GM21526 (cell line): ENCODE results near the gene F3.

ENCODE experiments used
- ATAC-seq: cut with Tn5 transposase; IDR thresholded peaks from one replicate; pipeline ENCODE4 v1.9.1; 2021; ENCODE audit warnings: moderate library complexity; ENCODE audit not compliant: unreplicated experiment, low FRiP score

Gene F3

DNA sequence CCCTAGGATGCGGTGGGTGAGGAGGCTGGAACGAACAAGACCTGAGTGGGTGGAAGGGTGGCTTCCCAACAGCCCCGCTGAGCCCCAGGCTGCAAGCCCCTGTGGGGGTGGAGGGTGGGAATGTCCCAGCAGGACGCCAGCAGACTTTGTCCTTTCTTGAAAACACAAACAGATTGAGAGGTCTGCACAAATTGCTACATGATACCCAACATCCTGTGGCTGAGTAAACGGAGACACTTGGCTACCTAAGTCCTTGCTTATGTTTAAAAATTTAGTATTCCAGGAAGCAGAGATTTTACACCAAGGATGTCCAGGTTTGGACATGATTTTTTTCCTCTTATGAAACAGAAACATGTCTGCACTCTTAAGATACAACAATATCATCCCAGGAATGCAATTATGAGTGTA lies 11.8 kb upstream of the F3 start:
- ATAC-seq, result no peak

DNA sequence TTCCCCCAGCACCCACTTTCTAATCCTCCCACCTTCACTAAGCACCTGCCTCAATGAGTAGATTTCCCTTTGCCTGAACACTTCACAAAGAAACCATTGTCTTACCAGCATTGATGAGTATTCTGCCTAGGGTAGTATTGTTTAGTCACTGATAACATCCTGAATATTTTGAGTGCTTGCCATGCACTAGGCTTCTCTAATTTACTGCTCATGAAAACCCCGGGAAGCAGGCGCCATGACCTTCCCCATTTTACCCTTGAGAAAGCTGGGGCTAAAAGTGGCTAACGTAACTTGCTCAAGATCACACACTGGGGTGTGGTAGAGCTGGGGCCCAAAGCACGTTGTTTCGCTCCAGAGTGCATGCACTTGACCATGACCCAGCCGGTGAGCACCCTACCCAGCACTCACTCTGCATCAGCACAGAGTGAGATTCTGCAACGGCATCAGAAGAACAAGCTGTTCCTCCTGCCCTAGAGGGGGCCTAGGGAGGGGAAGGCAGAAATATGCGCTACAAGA lies 10.6 kb upstream of the F3 start:
- ATAC-seq, result no peak

DNA sequence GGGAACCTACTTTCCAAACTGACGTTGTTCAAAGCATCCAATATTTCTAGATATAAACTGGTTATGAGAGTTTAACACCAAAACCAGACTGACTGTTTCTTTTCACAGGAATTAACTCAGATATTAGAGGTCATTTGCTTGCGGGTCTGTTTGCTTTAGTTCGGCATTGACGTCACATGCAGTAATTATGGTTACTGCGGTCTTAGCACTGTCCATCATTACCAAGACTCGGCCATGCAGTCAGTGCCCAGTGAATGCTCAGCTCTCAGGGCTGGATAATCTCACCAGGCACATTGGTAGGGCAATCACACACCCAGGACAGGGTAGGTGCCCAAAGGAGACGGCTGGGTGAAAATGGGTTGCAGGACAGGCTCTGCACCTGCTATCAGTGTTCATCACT lies 9.9 kb upstream of the F3 start:
- no peak for ATAC-seq

DNA sequence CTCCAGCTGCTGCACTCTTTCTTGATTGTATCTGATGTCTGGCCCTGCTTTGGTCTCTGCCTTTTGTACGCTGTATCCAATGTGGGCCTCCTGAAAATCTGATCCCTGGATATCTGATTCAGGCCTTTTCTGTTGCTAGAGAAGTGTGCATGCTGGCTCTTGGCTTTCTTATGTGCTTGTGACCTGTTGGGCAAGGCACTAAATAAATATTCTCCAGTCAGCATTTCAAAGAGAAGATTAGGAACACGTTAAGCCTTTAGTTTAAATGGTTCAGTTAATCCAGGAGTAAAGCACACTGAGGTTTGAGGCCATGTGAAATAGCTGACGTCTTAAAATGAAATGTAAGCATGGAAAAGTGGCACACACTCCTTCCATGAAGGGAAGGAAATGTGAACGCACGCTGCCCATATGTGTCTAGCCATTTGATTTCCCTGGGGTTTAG lies 9.3 kb upstream of the F3 start:
- ATAC-seq, result no peak

DNA sequence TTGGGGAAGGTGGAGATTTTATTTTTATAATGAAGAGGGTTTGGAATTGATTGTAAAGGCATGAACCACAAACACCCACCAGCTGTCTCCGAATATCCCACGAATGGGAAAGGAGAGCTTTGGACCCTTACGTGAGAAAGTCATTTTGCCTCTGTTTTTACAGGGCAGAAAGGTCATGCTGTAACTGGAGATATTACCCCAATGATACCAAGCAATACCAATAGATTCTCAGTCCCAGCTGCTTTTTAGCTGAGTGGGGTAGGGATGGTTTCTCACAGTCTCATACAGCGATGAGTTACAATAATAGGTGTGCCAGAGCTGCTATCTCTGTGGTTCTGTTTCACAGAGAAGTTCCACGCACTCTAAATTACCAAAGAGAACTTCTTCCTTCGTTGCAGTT lies 8.8 kb upstream of the F3 start:
- ATAC-seq, result no peak

DNA sequence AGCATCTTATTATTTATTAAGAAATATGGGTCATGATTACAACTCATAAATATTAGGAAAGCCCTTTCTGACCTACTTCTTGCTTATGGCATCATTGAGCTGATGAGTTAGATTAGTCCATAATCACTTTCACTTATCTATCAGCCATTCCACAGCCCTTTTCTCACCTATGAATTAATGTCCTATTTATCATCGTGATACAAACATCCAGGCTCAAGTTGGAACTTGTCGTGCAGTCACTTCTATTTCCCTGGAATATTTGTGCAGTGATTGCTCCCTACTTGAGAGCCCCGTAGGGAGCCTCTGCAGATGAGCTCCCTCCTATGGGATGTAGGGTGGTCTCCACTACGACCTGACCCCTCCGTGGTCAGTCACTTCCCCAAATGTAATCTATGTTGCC lies 8.1 kb upstream of the F3 start:
- ATAC-seq, result no peak

DNA sequence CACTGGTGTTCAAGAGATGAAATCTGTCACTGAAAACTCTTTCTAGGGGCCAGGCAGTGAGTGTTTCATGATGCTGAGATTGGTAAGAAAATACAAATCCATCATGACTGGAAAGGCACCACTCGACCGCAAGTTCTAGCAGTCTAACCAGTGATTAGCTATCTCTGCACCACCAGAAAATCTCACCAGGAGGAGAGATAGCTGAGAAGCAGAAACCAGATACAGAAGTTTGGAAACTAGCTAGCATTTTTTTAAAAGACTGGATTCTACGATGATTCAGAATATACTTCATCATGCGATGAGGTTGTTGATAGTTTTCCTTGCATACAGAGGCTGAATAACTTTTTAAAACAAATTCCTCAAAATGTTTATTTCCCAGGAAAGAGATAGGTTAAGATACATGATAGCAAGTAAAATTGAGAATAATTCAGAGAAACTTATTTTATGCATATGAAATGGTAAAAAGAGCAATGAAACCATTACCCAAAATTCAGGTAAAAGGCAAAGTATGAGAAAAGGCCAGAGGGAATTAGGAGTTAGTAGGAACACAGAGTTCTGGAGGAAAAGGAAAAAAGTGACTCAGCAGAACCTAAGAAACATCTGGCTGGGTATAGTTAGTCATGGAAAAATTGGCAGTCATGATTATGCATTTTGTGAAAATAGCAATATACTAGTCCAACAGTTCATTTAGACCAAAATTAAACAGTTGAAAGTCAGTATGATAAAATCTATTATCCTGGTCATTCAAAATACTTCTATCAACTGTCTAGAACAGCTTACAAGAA lies 3.3 kb upstream of the F3 start:
- ATAC-seq, result no peak

DNA sequence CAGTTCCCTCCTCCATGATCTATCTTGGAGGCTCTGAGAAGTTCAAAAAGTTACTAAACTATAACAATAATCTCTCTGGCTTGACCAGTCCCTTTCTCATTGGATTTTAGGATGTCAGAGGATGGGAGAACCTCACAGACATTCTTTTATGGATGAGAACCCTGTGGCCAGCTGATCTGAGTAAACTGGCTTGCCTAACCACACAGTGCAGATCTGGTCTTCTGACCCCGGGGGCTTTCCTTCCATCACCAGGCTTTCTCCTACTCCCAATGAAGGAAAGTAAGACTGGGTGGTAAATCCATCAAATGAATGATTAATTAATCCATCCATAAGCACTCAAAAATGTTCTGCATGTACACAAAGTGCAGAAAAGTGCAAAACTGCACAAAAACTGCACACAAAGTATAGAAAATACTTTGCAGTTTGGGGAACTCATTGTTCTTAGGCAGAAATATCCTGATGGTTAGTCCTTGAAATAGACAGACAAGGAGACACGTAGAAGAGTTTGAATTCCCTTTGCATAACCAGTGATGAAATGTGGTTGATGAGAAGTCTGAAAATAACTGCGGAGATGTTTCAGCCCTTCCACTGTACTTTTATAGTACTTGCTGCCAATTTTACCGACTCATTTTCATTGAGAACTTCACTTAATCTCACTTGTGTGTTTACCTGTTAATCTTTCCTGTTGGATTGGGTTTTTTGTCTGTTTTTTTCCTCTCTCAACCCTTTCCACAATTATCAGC lies 2.5 kb upstream of the F3 start:
- no peak for ATAC-seq

DNA sequence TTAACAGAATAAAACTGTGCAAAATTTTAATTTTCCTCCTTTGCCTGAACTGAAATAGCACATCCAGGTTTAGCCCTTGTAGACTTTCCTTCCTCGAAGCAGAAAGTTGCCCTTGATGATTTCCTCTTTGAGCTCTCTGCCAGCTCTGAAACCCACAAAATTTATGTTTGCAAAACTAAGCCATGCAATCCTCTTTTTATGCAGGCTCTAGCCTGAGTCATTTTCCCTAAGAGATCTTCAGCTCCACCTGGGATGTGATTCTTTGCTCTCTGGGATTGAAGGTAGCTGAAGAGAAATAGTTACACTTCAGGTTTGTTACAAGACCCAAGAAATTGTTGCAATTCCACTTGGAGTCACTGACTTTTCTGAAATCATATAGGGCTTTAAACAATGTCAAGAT lies 1.4 kb upstream of the F3 start:
- ATAC-seq, result no peak

DNA sequence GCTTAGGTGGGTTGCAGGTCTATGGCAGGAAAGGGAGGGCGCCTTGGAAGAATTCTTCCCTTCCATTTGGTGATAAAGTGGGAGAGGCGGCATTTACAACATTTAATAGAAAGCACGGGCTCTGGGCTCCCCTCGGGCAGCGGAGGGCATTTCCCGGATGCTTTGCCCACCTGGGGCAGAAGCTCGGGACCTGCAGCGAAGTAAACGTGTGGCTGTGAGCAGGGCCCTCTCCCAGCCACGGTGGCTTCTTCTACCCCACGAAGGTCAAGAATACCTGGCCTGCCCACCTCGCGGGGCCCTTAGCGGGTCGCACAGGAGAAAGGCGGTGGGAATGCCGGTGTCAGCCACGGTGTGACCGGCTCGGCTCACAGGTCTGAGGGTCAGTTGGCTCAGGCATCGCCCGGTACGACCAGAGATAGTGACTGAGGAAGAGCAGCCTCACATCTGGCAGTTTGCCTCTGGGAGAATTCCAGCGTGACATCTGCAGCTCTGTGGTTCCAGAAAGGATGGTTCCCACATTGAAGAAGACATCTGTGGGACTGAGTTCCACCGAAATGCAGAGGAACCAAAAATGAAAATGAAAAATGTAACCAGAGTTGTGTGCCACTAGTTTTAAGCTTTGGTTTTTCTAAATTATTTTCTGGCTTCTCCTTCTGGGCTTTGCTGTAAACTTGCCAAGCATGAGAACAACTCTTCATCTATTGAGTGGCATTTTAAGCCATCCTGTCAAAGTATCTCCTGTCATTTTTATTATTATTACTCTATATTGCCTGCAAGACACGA lies 720 bp upstream of the F3 start:
- ATAC-seq, result peak; percentile 26

DNA sequence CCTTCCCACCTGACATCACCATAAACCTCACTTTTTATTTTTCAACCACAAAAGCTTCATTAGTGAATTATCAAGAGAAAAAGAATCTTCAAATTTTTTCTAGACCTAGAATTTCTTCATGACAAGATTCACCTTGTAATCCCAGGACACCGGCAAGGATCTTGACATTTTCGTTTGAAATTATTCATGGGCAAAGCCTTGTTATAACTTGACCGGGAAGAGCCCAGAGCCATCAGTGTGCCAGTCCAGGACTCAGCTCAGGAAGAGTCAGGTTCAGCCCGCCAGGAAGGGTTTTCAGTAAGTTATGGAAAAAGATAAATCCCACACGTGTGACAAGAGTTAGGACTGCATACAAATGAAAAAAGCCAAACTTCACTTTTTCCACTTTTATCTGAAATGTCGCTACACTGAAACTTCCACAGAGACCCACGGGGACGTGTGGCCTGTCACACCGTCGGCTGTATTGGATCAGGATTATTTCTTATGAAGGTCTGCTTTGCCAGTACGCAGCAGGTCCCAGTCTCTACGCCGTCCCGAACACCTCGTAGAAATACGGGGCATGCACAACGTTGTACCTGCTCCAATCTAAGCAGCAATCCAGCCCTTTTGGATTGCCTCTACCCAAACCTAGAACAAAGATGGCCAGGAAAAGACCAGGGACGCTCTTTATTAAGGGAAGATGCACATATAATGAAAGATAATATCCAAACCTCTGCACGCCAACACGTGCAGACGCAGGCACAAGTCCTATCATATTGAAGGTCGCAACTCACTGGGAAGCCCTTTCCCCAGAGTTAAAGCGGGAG lies 916 bp downstream of the F3 start:
- ATAC-seq, result no peak

DNA sequence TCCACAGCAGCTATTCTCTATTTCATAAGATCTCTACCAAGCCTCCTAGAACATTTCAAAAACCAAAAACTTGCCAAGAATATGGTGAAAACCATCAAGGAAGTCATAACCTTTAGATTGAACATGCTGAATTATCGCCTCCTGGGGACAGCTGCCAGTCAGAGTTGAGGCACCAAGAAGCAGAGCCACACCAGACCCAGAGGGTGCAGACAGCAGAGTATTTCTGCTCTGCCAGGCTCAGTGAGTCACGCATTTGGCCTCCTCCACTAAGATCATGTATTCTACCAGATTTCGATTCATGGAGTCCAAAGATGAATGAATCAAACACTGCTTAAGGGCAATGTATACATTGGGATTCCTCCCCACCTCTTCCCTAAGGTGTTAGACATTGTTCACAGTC lies 2.1 kb downstream of the F3 start:
- ATAC-seq, result no peak

DNA sequence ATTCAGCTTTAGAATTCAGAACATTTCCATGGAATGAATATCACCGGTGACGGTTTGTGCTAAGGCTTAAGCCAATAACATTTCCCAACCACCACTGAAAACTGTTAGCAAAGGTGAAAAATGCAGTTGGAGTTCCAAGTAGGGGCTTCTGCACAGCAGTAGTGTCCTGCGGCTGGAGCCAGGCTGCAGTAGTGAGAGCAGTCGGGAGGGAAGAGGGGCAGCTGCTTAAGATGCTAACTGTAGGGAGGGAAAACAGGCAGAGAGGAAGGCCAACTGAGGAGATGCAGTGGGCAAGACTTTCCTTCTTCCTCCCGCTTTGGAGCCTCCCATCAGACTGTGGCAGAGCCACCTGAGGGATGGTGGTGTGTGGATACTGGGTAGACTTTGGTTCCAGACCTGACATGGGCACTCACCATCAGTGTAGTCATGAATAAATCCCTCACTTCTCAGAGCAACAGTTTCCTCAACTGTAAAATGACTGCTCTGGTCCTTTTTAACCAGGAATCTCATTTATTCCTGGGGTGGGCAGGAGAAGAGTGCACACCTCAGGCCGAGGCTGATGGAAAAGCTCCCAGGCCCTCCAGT lies 3.2 kb downstream of the F3 start:
- ATAC-seq, result no peak

DNA sequence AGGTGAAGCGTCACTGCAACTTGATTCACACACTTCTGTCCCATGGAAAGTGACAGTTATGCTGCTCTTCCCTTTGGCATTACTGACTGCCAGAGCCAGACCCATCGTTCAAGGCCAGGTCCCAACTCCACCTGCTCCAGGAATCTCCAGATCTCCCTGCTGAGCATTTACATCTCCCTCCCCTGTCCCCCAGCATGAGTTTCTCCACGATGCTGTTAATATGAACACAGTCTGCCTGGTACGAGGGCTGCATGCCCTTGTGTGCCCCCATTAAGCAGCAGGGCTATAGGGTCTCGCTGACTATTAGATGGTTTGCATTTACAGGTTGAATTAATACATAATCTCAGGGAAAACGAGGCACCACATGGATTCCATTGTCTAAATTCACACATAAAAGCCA lies 4.3 kb downstream of the F3 start:
- ATAC-seq, result no peak

DNA sequence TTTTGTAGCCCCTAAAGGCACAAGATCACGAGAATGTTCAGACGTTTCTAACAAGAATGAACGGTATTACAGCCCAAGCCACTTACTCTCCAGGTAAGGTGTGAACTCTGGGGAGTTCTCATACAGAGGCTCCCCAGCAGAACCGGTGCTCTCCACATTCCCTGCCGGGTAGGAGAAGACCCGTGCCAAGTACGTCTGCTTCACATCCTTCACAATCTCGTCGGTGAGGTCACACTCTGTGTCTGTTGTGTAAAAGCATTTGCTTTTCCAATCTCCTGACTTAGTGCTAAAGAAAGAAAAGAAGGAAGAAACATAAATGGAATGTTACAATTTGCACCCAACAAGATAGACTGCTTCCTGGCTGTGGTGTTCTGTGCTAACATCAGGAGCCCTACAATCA lies 5.7 kb downstream of the F3 start:
- no peak for ATAC-seq

DNA sequence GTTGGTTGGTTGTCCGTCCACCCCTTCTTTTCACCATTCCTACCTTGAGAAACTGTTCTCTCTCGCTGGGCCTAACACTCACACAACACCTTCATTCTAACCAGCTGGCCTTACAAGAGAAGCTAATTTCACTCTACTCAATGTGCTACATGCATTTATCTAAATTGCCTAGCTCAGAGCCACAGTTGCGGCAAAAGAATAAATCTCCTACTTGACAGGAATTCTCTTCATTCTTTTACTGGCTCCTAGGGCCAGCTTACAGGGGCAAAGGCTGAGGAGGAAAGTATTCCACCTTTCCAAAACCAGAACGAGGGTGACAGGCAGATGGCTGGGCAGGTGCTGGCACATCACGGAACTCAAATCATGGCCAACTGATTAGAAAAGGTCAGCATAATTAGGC lies 6.5 kb downstream of the F3 start:
- no peak for ATAC-seq

DNA sequence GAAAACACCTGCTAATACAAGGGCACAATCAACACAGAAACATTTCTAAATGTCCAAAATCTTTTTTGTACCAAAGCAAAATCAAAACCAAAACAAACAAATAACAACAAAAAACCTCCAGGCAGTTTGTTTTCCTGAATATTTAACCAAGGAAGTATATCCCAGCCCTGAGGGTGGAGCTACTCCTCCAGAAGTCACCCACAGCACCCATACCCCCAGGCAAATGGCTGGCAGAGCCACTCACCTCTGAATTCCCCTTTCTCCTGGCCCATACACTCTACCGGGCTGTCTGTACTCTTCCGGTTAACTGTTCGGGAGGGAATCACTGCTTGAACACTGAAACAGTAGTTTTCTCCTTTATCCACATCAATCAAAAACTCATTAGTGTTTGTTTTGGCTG lies 9.5 kb downstream of the F3 start:
- no peak for ATAC-seq

DNA sequence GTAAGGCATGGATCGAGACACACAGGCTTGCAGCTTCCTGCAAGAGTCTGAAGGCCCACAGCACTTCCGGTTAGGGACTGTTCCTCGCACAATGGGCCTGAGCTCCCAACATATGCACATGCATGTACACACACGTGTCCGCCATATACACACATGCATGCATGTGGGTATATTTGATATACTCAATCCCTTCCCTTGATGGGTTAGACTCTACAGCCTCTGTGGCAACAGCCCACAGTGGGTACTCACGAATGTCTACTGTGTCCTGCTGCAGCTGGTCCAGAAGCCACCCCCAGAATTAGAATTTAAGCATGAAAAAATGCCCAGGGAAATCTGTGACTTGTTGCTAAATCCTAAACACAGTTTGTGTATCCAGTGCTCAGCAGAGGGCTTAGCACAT lies 9.9 kb downstream of the F3 start:
- ATAC-seq, result no peak

DNA sequence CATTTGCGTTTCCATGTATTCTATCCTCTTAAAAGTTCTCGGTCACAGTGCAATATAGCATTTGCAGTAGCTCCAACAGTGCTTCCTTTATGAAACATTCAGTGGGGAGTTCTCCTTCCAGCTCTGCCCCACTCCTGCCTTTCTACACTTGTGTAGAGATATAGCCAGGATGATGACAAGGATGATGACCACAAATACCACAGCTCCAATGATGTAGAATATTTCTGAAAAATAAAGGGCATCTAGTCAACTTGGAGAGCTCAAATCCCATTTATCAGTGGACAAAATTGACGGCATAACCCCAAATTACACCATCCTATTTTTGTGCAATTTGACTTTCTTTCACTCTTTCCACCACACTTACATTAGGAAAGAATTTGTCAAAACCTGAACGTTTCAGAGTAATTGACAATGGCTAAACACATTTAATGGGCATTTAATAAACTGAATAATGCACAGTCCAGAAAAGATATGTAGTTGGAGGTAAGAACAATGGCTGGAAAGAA lies 11.1 kb downstream of the F3 start:
- no peak for ATAC-seq

DNA sequence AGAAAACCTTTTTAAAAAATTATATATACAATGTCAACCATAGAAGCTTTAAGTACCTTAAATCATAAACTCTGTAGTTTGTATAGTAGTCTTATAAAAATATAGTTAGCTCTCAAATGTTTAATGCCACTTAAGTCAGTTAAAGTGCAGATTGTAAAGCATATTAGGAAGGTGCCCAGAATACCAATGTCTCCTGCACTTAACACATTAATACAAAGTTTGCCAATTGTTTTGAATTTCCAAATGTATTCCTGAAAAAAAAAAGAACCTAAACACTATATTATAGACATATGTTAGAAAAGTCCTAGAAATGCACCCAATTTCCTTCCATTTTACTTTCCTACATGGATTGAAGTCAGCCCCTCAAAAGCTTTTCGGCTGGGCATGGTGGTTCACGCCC lies 12.1 kb downstream of the F3 start:
- no peak for ATAC-seq
